HepG2 (cell line): ENCODE data around the gene KCTD13. TPM values are rescaled to one million over a fixed set of nuclear protein-coding genes. Genes with fewer than 3 reads are reported as not detected.

Experiments
- ARHGAP35 ChIP-seq: sonication (generic); formaldehyde crosslinking; IDR thresholded peaks from 2 replicates; pipeline ENCODE4 v1.9.0; 2022; ENCODE audit warnings: mild to moderate bottlenecking, inconsistent platforms, moderate library complexity, missing genetic modification reagents, borderline replicate concordance
- HNRNPLL ChIP-seq: fragments of 200-400 bp; formaldehyde crosslinking; IDR thresholded peaks from 2 replicates; pipeline ENCODE4 v1.6.1; 2017; ENCODE audit warnings: mild to moderate bottlenecking, low read depth, low read length; ENCODE audit not compliant: poor library complexity, severe bottlenecking
- HOMEZ ChIP-seq: IDR thresholded peaks from 2 replicates; pipeline ENCODE4 v1.6.1; 2016; ENCODE audit warnings: low read depth
- JARID2 ChIP-seq: sonication (generic); formaldehyde crosslinking; IDR thresholded peaks from 2 replicates; pipeline ENCODE4 v1.8.1; 2023; ENCODE audit warnings: missing genetic modification reagents, inconsistent platforms; ENCODE audit not compliant: insufficient replicate concordance
- JUN ChIP-seq: sonication (generic); formaldehyde crosslinking; IDR thresholded peaks from 2 replicates; pipeline ENCODE4 v1.4.0; 2020; ENCODE audit warnings: mild to moderate bottlenecking, missing genetic modification reagents
- MTF1 ChIP-seq: sonication (generic); formaldehyde crosslinking; IDR thresholded peaks from 2 replicates; pipeline ENCODE4 v1.5.0; 2020; ENCODE audit warnings: missing genetic modification reagents
- NFYB ChIP-seq: sonication (generic); formaldehyde crosslinking; IDR thresholded peaks from 2 replicates; pipeline ENCODE4 v1.4.0; 2020; ENCODE audit warnings: missing genetic modification reagents
- PCBP2 ChIP-seq: fragments of 200-400 bp; formaldehyde crosslinking; optimal IDR thresholded peaks from 2 replicates; pipeline ENCODE3; 2018; ENCODE audit warnings: low read length, low read depth; ENCODE audit not compliant: poor library complexity, severe bottlenecking
- PRDM10 ChIP-seq: sonication (generic); formaldehyde crosslinking; IDR thresholded peaks from 2 replicates; pipeline ENCODE4 v1.4.0; 2020; ENCODE audit warnings: low read depth, missing genetic modification reagents
- SRY ChIP-seq: sonication (generic); formaldehyde crosslinking; IDR thresholded peaks from 2 replicates; pipeline ENCODE4 v1.8.0; 2022; ENCODE audit warnings: mild to moderate bottlenecking, missing genetic modification reagents
- STAG1 ChIP-seq: sonication (generic); formaldehyde crosslinking; IDR thresholded peaks from 2 replicates; pipeline ENCODE4 v1.4.0; 2020; ENCODE audit warnings: missing genetic modification reagents
- TSC22D2 ChIP-seq: sonication (generic); formaldehyde crosslinking; IDR thresholded peaks from 2 replicates; pipeline ENCODE4 v1.5.1; 2020; ENCODE audit warnings: missing genetic modification reagents, mild to moderate bottlenecking, borderline replicate concordance
- ZNF572 ChIP-seq: sonication (generic); formaldehyde crosslinking; IDR thresholded peaks from 2 replicates; pipeline ENCODE4 v1.5.1; 2020; ENCODE audit warnings: mild to moderate bottlenecking, missing genetic modification reagents
- ZNF646 ChIP-seq: sonication (generic); formaldehyde crosslinking; IDR thresholded peaks from 2 replicates; pipeline ENCODE4 v1.9.0; 2021; ENCODE audit warnings: mild to moderate bottlenecking, missing genetic modification reagents
- ZNF777 ChIP-seq: sonication (generic); formaldehyde crosslinking; IDR thresholded peaks from 2 replicates; pipeline ENCODE4 v1.4.0; 2020; ENCODE audit warnings: missing genetic modification reagents
- ZNF883 ChIP-seq: sonication (generic); formaldehyde crosslinking; IDR thresholded peaks from 2 replicates; pipeline ENCODE4 v1.5.1; 2020; ENCODE audit warnings: mild to moderate bottlenecking, missing genetic modification reagents; ENCODE audit errors: not compliant biosample characterization
- polyA plus RNA-seq, 8 experiments: library from polyadenylated mRNA; depleted of rRNA in 3 of 8; stranded (reverse) in 7 of 8; unstranded in 1 of 8; fragments of >200 nt; fragmentation: Illumina TruSeq in 4 of 8; extraction: Trizol in 4 of 8; gene quantifications; 2 replicates each; pipeline versions ENCODE4 v1.2.1 to v1.2.3, GENCODE V29; 2011 to 2016; ENCODE audit warnings: low read depth in 4 of 8, missing spikeins in 1 of 8, mixed read lengths in 1 of 8; ENCODE audit not compliant: insufficient read depth in 1 of 8
- total RNA-seq, 5 experiments: library from RNA; depleted of rRNA; stranded (reverse); fragments of >200 nt; fragmentation: Illumina TruSeq; extraction: Trizol; gene quantifications; 2 replicates each; pipeline ENCODE4 v1.2.3, GENCODE V29; 2016; ENCODE audit warnings: low read depth in 1 of 5

KCTD13 gene
- total and polyA plus RNA-seq, 2 of the 13 experiments (the other 11 are each of a cell fraction or from before 2014, with no cell fraction given): 6.3 to 14.7 TPM

- TF ChIP-seq HOMEZ (0 out of 2 replicates have a peak, but pooled peaks have one; percentile 12), PCBP2 (no peak), TSC22D2 (peak; percentile 86), HNRNPLL (peak; percentile 85), JUN (CRISPR knock-in tag) (no peak; the same call in 1 of the 2 replicates), STAG1 (CRISPR knock-in tag) (no peak; the same call in none of the 2 replicates), JARID2 (CRISPR knock-in tag) (no peak), ZNF777 (peak; percentile 94), NFYB (CRISPR knock-in tag) (peak; percentile 28; the same call in 1 of the 2 replicates), ZNF883 (no peak), ZNF572 (no peak), ARHGAP35 (peak; percentile 57), ZNF646 (no peak), SRY (peak; percentile 68), PRDM10 (CRISPR knock-in tag) (no peak), MTF1 (CRISPR knock-in tag) (peak; percentile 60; the same call in 1 of the 2 replicates)
Measured at GRCh38 chr16:29925781-29926710, at the start of gene KCTD13 (continued).
